Kidney (tissue), 14 donors: ENCODE results near the gene KRT20. TPM values are rescaled to one million over a fixed set of nuclear protein-coding genes. Genes with fewer than 3 reads are reported as not detected.

Experiments
- DNase-seq, 5 donors: peaks; one replicate each; pipeline ENCODE4 v3.0.0-alpha.2; 2013 to 2020
- FAIRE-seq: peaks from 2 replicates; lab custom pipeline; 2012; peaks lifted over from hg19 to GRCh38; lab: Jason Lieb, UNC
- H3K27ac ChIP-seq, 2 donors: one replicate each; pipeline ENCODE4 v1.7.0; 2013; ENCODE audit warnings: low read depth in 2 of 2, low read length in 2 of 2, inconsistent platforms in 1 of 2
- H3K27me3 ChIP-seq: one replicate; pipeline ENCODE4 v1.7.1; 2013; ENCODE audit warnings: low read length, inconsistent platforms; ENCODE audit not compliant: control insufficient read depth, insufficient read depth
- H3K36me3 ChIP-seq, 3 donors: one replicate each; pipeline versions ENCODE4 v1.7.0 to v1.7.1; 2013; ENCODE audit warnings: low read length in 3 of 3, control low read depth in 1 of 3, inconsistent platforms in 1 of 3; ENCODE audit not compliant: insufficient read depth in 3 of 3, control insufficient read depth in 2 of 3
- H3K4me1 ChIP-seq, 3 donors: one replicate each; pipeline versions ENCODE4 v1.7.0 to v1.7.1; 2013; ENCODE audit warnings: low read length in 3 of 3, inconsistent platforms in 1 of 3, low read depth in 1 of 3; ENCODE audit not compliant: control insufficient read depth in 2 of 3, insufficient read depth in 2 of 3
- H3K4me3 ChIP-seq, 3 donors: one replicate each; pipeline versions ENCODE4 v1.7.0 to v1.8.1; 2013; ENCODE audit warnings: low read length in 3 of 3, control low read depth in 1 of 3, inconsistent platforms in 1 of 3
- H3K9ac ChIP-seq, 3 donors: one replicate each; pipeline versions ENCODE4 v1.7.0 to v1.7.1; 2013; ENCODE audit warnings: low read length in 3 of 3, control low read depth in 1 of 3, inconsistent platforms in 1 of 3
- H3K9me3 ChIP-seq, 3 donors: one replicate each; pipeline versions ENCODE4 v1.7.0 to v1.7.1; 2013; ENCODE audit warnings: low read length in 3 of 3, control low read depth in 1 of 3, inconsistent platforms in 1 of 3; ENCODE audit not compliant: control insufficient read depth in 2 of 3, insufficient read depth in 1 of 3
- intact Hi-C: fragments of 100-400 bp; cut with DNase I; formaldehyde crosslinking; loops from one replicate; pipeline ENCODE4 v1.11.1; 2022
- polyA plus RNA-seq: library from polyadenylated mRNA; stranded (reverse); fragments of 350-450 nt; fragmentation: Illumina TruSeq; extraction: RNeasy Lipid Tissue Mini Kit (QIAGEN cat#74804); gene quantifications from one replicate; pipeline ENCODE4 v1.2.3, GENCODE V29; 2014; ENCODE audit warnings: low read depth, low replicate concordance; ENCODE audit not compliant: insufficient read depth
- total RNA-seq: library from RNA; stranded (reverse); fragmentation: NEBNext Ultra II Directional; extraction: Animal tissue kit (Norgen Biotek cat#: 25700); gene quantifications from one replicate; pipeline ENCODE4 v1.2.1, GENCODE V29; 2021
- TF ChIP-seq, protein P1 (sequence below): IDR thresholded peaks from 3 replicates; pipeline ENCODE4 v1.5.1; 2012; ENCODE audit warnings: mild to moderate bottlenecking, moderate library complexity, borderline replicate concordance; ENCODE audit not compliant: insufficient read depth; ENCODE audit errors: extremely low read depth
- donor health status: control.
- donor health status: control.
- donor health status: control.
- donor health status: control.
- donor health status: control.
- donor health status: DM: yes; HTN: yes; CAD: no.
- donor health status: Normal renal cell carcinoma (clear cell type).

KRT20 gene
- total and polyA plus RNA-seq, 2 donors from 2014 or later: not detected

DNA sequence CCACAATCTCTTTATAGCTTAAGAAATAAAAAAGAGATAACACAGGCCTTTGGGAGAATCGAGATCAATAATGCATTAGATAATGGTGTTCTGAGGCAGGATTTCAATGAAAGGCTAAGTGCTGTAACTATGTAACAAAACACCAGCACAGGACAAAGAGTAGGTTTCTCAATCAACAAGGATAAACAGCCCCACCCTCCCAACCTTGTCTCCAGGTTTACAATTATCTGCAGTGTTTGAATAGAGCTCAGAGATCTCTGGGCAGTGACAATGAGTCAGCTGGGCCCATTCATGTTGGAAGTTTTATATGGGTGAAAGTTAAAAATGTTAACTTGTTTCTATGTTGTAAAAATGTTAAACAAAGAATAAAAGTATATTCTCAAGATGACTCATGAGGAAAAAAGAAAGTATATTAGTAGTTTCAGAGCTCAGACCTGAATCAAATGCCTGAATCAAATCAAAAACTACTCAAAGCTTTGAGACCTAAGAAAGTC lies 17.0 kb upstream of the KRT20 start:
- Histone ChIP-seq H3K9ac (no peak overlapping the region), H3K27me3 (no peaks in the 10 kb centered on the region), H3K36me3 (no peaks in the 10 kb centered on the region), H3K27ac (peak overlapping the region in 1 of 2 donors; percentile 48), H3K9me3 (no peaks in the 10 kb centered on the region), H3K4me1 (no peaks in the 10 kb centered on the region), H3K4me3 (no peak overlapping the region)
- intact Hi-C loops: loop anchor here (10.0 kb wide), 1 partner anchor 743 kb away; no protein-coding TSS in a partner anchor
- DNase-seq (no peak), FAIRE-seq (no peak)
- TF ChIP-seq, protein P1, sequence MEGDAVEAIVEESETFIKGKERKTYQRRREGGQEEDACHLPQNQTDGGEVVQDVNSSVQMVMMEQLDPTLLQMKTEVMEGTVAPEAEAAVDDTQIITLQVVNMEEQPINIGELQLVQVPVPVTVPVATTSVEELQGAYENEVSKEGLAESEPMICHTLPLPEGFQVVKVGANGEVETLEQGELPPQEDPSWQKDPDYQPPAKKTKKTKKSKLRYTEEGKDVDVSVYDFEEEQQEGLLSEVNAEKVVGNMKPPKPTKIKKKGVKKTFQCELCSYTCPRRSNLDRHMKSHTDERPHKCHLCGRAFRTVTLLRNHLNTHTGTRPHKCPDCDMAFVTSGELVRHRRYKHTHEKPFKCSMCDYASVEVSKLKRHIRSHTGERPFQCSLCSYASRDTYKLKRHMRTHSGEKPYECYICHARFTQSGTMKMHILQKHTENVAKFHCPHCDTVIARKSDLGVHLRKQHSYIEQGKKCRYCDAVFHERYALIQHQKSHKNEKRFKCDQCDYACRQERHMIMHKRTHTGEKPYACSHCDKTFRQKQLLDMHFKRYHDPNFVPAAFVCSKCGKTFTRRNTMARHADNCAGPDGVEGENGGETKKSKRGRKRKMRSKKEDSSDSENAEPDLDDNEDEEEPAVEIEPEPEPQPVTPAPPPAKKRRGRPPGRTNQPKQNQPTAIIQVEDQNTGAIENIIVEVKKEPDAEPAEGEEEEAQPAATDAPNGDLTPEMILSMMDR: no peak

DNA sequence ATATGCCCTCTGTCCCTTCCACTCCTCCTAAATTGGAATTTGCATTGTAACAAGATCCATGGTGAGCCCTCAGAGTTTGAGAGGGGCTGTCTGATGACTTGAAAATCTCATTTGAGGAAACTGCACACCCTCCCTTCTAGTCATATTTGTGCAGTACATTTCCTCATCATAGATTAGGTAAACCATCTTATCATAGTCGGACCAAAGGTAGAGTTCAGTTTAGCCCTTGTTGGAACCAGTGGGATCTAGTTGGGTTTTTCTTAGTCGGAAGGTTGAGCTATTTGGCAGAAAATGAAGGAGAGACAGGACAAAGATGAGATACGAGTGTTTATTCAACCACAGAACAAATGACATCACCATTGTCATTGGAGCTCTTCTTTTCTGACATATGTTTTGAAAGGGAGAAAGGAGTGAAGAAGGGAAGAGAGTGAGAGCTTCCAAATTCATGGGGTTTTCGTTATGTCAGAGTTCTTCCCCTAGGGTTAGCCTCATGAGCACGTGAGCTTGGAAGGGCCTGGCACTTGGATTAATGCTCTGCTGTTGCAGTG lies 15.8 kb upstream of the KRT20 start:
- TF ChIP-seq, protein P1: no peak
- no peaks in the 10 kb centered on the region for H3K9me3 ChIP-seq
- H3K27me3 ChIP-seq: no peaks in the 10 kb centered on the region
- no peak for DNase-seq
- FAIRE-seq: no peak
- intact Hi-C loops: loop anchor here (10.0 kb wide), 1 partner anchor 744 kb away; no protein-coding TSS in a partner anchor
- H3K4me3 ChIP-seq: no peak overlapping the region
- no peak overlapping the region for H3K27ac ChIP-seq
- H3K9ac ChIP-seq: no peak overlapping the region
- H3K4me1 ChIP-seq: no peaks in the 10 kb centered on the region
- no peaks in the 10 kb centered on the region for H3K36me3 ChIP-seq

DNA sequence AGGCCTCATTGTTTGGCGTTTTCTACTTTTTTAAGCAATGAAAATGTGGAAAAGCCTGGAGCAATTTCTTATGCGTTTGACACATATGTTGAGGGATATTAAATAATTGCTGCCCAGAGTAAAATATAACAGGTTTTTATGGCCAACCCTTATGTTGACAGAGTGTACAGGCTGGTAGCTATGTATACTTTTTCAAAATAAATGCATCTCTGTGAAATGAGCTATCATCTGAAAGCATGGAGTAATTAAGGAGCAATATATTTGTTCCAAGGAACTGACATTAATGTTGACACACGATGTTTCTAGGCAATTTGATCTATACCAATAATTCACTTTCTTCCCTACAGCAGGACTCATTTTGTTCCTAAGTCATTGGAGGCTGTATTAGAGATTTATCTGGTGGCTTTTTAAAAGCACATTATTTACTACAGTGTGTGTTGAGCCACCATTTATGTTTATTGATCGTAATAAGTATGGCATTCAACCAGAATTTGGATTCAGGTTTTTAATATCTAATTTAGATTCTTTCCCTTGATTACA lies 11.9 kb upstream of the KRT20 start:
- FAIRE-seq (no peak), DNase-seq (no peak)
- no peak overlapping the region for H3K9ac ChIP-seq
- no peak overlapping the region for H3K4me3 ChIP-seq
- H3K4me1 ChIP-seq: no peaks in the 10 kb centered on the region
- TF ChIP-seq, protein P1: no peak
- H3K36me3 ChIP-seq: no peaks in the 10 kb centered on the region
- H3K27me3 ChIP-seq: no peaks in the 10 kb centered on the region
- intact Hi-C loops: no loop called here
- no peaks in the 10 kb centered on the region for H3K9me3 ChIP-seq
- no peak overlapping the region for H3K27ac ChIP-seq
